Fibroblast of skin of left quadriceps (primary cell): ENCODE measurements around the gene TRIM27.
"Not testable (repeated sequence)": the region's sequence is repeated elsewhere in the genome, so short reads cannot be mapped to it uniquely, and the experiment has no call there.

Source experiments
- DNase-seq, 2 experiments: peaks; one replicate each; pipeline ENCODE4 v3.0.0-alpha.2; 2013; ENCODE audit warnings: low read depth in 2 of 2

The TRIM27 gene

GRCh38 chr6:28864326-28864923 lies 59.4 kb downstream of the TRIM27 start:
- DNase-seq, result no peak

- peak; percentile 63 for DNase-seq
These were observed 60.0 kb downstream of the TRIM27 start for GRCh38 chr6:28863604-28864325.

GRCh38 chr6:28862077-28862476 lies 61.7 kb downstream of the TRIM27 start:
- no peak for DNase-seq

GRCh38 chr6:28861339-28861738 lies 62.4 kb downstream of the TRIM27 start:
- no peak for DNase-seq

GRCh38 chr6:28860581-28860980 lies 63.2 kb downstream of the TRIM27 start:
- no peak for DNase-seq

- DNase-seq, result no peak
These were observed 64.8 kb downstream of the TRIM27 start for GRCh38 chr6:28858963-28859362.

GRCh38 chr6:28856620-28857005 lies 67.2 kb downstream of the TRIM27 start:
- DNase-seq, result no peak

- not testable (repeated sequence) for DNase-seq
These were observed 69.4 kb downstream of the TRIM27 start for GRCh38 chr6:28854405-28854804.
